IMR-90 (cell line): ENCODE results near the gene VAMP4. TPM values are rescaled to one million over a fixed set of nuclear protein-coding genes. Genes with fewer than 3 reads are reported as not detected.

Experiments used
- ATAC-seq: fragments of 200-7000 bp; cut with Tn5 transposase; 2 replicates; pipeline ENCODE4 v1.9.1; 2020; ENCODE audit warnings: low read depth, mild to moderate bottlenecking, moderate library complexity
- BruUV-seq: library from RNA; stranded (reverse); fragments of 400-500 nt; replicated peaks from 2 replicates; lab custom pipeline; 2021; lab: Mats Ljungman, UMichigan
- CTCF ChIA-PET: fragments of 300-600 bp; formaldehyde crosslinking; extraction: SDS; loops from one replicate; lab custom pipeline; 2021; ENCODE audit warnings: antibody characterized with exemption; lab: Yijun Ruan, JAX
- POLR2A ChIA-PET: fragments of 300-600 bp; sonication (Branson Sonifier 250); formaldehyde crosslinking; loops from one replicate; lab custom pipeline; 2022; ENCODE audit warnings: antibody characterized with exemption; ENCODE audit not compliant: unreplicated experiment; lab: Charles Lee
- DNase-seq: peaks from one replicate; pipeline ENCODE4 v3.0.0; 2013
- H2AFZ ChIP-seq: replicated peaks from 2 replicates; pipeline ENCODE3; 2013; ENCODE audit warnings: low read length, mild to moderate bottlenecking; ENCODE audit not compliant: poor library complexity
- H2AK5ac ChIP-seq: 2 replicates; pipeline ENCODE4 v1.6.1; 2013; ENCODE audit warnings: low read depth, low read length, inconsistent platforms
- H2AK9ac ChIP-seq: replicated peaks from 2 replicates; pipeline ENCODE3; 2013; ENCODE audit warnings: mild to moderate bottlenecking, low read depth, low read length, moderate library complexity; ENCODE audit not compliant: poor library complexity
- H2BK120ac ChIP-seq: 2 replicates; pipeline ENCODE4 v1.6.1; 2013; ENCODE audit warnings: low read depth, low read length, inconsistent platforms
- H2BK15ac ChIP-seq: 3 replicates; pipeline ENCODE4 v1.6.1; 2013; ENCODE audit warnings: low read depth, low read length, inconsistent platforms
- H2BK20ac ChIP-seq: 2 replicates; pipeline ENCODE4 v1.6.1; 2013; ENCODE audit warnings: low read depth, mild to moderate bottlenecking, inconsistent platforms, low read length, moderate library complexity
- H2BK5ac ChIP-seq: 2 replicates; pipeline ENCODE4 v1.6.1; 2013; ENCODE audit warnings: mild to moderate bottlenecking, low read depth, low read length, inconsistent platforms; ENCODE audit not compliant: poor library complexity, severe bottlenecking
- H3K14ac ChIP-seq: replicated peaks from 2 replicates; pipeline ENCODE4 v1.6.1; 2013; ENCODE audit warnings: low read depth, low read length, inconsistent platforms
- H3K18ac ChIP-seq: 2 replicates; pipeline ENCODE4 v1.6.1; 2013; ENCODE audit warnings: low read depth, low read length, control low read depth
- H3K23ac ChIP-seq: 2 replicates; pipeline ENCODE4 v1.6.1; 2013; ENCODE audit warnings: low read depth, low read length, inconsistent platforms
- H3K27ac ChIP-seq: 2 replicates; pipeline ENCODE4 v1.5.1; 2013; ENCODE audit warnings: mild to moderate bottlenecking, control low read depth, low read length; ENCODE audit not compliant: insufficient read depth
- H3K27me3 ChIP-seq: 2 replicates; pipeline ENCODE4 v1.6.1; 2013; ENCODE audit warnings: low read length; ENCODE audit not compliant: control insufficient read depth, insufficient read depth
- H3K36me3 ChIP-seq: 2 replicates; pipeline ENCODE4 v1.6.1; 2013; ENCODE audit warnings: low read length, mixed read lengths; ENCODE audit not compliant: control insufficient read depth, insufficient read depth
- H3K4ac ChIP-seq: 2 replicates; pipeline ENCODE4 v1.6.1; 2013; ENCODE audit warnings: low read depth, low read length, inconsistent platforms
- H3K4me1 ChIP-seq: 2 replicates; pipeline ENCODE4 v1.6.1; 2013; ENCODE audit warnings: low read length, mixed read lengths; ENCODE audit not compliant: control insufficient read depth, insufficient read depth
- H3K4me2 ChIP-seq: 2 replicates; pipeline ENCODE4 v1.6.1; 2013; ENCODE audit warnings: low read depth, mild to moderate bottlenecking, control low read depth, low read length, moderate library complexity
- H3K4me3 ChIP-seq: 2 replicates; pipeline ENCODE4 v1.5.1; 2013; ENCODE audit warnings: low read depth, mild to moderate bottlenecking, control low read depth, low read length, moderate library complexity; ENCODE audit not compliant: insufficient read depth
- H3K56ac ChIP-seq: 2 replicates; pipeline ENCODE4 v1.6.1; 2013; ENCODE audit warnings: low read length, inconsistent platforms; ENCODE audit not compliant: insufficient read depth; ENCODE audit errors: extremely low read depth
- H3K79me1 ChIP-seq, 2 experiments: 2 replicates each; pipeline ENCODE4 v1.6.1; 2013; ENCODE audit warnings: low read length in 2 of 2, inconsistent platforms in 1 of 2, low read depth in 1 of 2
- H3K9ac ChIP-seq: 2 replicates; pipeline ENCODE4 v1.6.1; 2013; ENCODE audit warnings: low read depth, low read length, control low read depth
- H3K9me1 ChIP-seq: 2 replicates; pipeline ENCODE4 v1.6.1; 2013; ENCODE audit warnings: low read length, inconsistent platforms; ENCODE audit not compliant: insufficient read depth
- H3K9me3 ChIP-seq: 2 replicates; pipeline ENCODE4 v1.6.1; 2013; ENCODE audit warnings: low read length; ENCODE audit not compliant: control insufficient read depth, insufficient read depth
- H4K20me1 ChIP-seq: 2 replicates; pipeline ENCODE4 v1.6.1; 2013; ENCODE audit warnings: low read length, inconsistent platforms; ENCODE audit not compliant: insufficient read depth
- H4K5ac ChIP-seq: 2 replicates; pipeline ENCODE4 v1.6.1; 2013; ENCODE audit warnings: mild to moderate bottlenecking, low read depth, low read length, control low read depth
- H4K8ac ChIP-seq, 2 experiments: 2 replicates each; pipeline ENCODE4 v1.6.1; 2013; ENCODE audit warnings: low read depth in 2 of 2, low read length in 2 of 2, control low read depth in 1 of 2, inconsistent platforms in 1 of 2
- H4K91ac ChIP-seq: 2 replicates; pipeline ENCODE4 v1.6.1; 2013; ENCODE audit warnings: low read depth, low read length, inconsistent platforms; ENCODE audit not compliant: insufficient read depth
- FOS ChIP-seq: fragments of 150-350 bp; IDR thresholded peaks from 2 replicates; pipeline ENCODE4 v1.6.1; 2016; ENCODE audit warnings: low read depth, low read length
- MAFK ChIP-seq: IDR thresholded peaks from 2 replicates; pipeline ENCODE4 v1.6.1; 2012; ENCODE audit warnings: low read depth, low read length, improper control_type of control experiment
- MAZ ChIP-seq: IDR thresholded peaks from 2 replicates; pipeline ENCODE4 v1.6.1; 2012; ENCODE audit warnings: low read depth, mild to moderate bottlenecking, low read length, improper control_type of control experiment, moderate library complexity, borderline replicate concordance
- MXI1 ChIP-seq: IDR thresholded peaks from 2 replicates; pipeline ENCODE4 v1.6.1; 2012; ENCODE audit warnings: low read depth, mild to moderate bottlenecking, low read length, moderate library complexity, borderline replicate concordance
- NFE2L2 ChIP-seq: fragments of 150-350 bp; IDR thresholded peaks from 2 replicates; pipeline ENCODE4 v1.6.1; 2016; ENCODE audit warnings: low read depth, mild to moderate bottlenecking, low read length
- RAD21 ChIP-seq: IDR thresholded peaks from 2 replicates; pipeline ENCODE4 v1.6.1; 2012; ENCODE audit warnings: low read length, improper control_type of control experiment
- RCOR1 ChIP-seq: IDR thresholded peaks from 2 replicates; pipeline ENCODE4 v1.6.1; 2012; ENCODE audit warnings: mild to moderate bottlenecking, low read length, improper control_type of control experiment; ENCODE audit not compliant: insufficient replicate concordance
- RFX5 ChIP-seq: IDR thresholded peaks from 2 replicates; pipeline ENCODE4 v1.8.0; 2012; ENCODE audit warnings: low read depth, mild to moderate bottlenecking, low read length, moderate library complexity
- SMC3 ChIP-seq: fragments of 150-350 bp; IDR thresholded peaks from 2 replicates; pipeline ENCODE4 v1.6.1; 2016; ENCODE audit warnings: low read depth, mild to moderate bottlenecking, antibody characterized with exemption, low read length, moderate library complexity
- WGBS, 2 experiments: methylation state at CpG; one replicate each; pipeline versions ENCODE4 v1.1.5 to v1.1.7; 2013; ENCODE audit warnings: missing lambda C conversion rate in 2 of 2; ENCODE audit not compliant: insufficient read length in 1 of 2; ENCODE audit errors: extremely low coverage in 2 of 2; 5-methylcytosine and 5-hydroxymethylcytosine counted together
- dilution Hi-C: fragments of 300-500 bp; cut with HindIII; formaldehyde crosslinking; loops from one replicate; pipeline ENCODE4 v1.14.3; 2018; ENCODE audit warnings: low sequenced_read_pairs; ENCODE audit not compliant: unreplicated experiment
- in situ Hi-C: fragments of 300-500 bp; cut with MboI; formaldehyde crosslinking; loops from 3 replicates; pipeline ENCODE4 v1.14.3; 2019; ENCODE audit warnings: low sequenced_read_pairs, inconsistent platforms, mixed read lengths
- intact Hi-C: fragments of 100-400 bp; cut with micrococcal nuclease; formaldehyde crosslinking; loops from 2 replicates; pipeline ENCODE4 v1.10.0; 2022
- polyA plus RNA-seq, 3 experiments: library from polyadenylated mRNA; depleted of rRNA; stranded (reverse); fragments of >200 nt; gene quantifications; 2 replicates each; pipeline ENCODE4 v1.2.3, GENCODE V29; 2012; ENCODE audit warnings: low replicate concordance in 1 of 3
- total RNA-seq: library from RNA; depleted of rRNA; stranded (reverse); fragments of >200 nt; gene quantifications from 2 replicates; pipeline ENCODE4 v1.2.3, GENCODE V29; 2012
- TF ChIP-seq, protein P1 (sequence below): fragments of 150-350 bp; IDR thresholded peaks from 2 replicates; pipeline ENCODE4 v1.6.1; 2017; ENCODE audit warnings: mild to moderate bottlenecking, antibody characterized with exemption, low read length, low read depth

The VAMP4 gene
- total and polyA plus RNA-seq, 2 of the 4 experiments (the other 2 are of a cell fraction) = 3.4 to 5.4 TPM

DNA sequence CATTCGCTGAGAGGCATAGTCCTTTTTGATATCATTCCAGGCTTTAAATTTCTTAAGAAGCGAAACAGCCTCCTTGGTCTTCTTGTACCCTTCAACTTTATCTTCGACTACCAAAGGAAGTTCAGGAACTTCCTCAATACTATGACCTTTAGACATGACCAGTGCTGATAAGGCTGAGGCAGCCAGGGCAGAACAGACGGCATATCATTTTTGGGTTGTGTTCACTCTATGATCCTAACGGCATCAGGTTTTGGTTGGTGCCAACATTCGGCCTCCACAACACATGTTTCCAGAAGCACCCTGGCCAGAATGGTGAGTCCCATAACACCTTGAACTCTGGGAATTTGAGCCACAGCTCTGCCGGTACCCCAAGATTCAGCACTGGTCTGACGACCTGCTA is 58.0 kb downstream of the VAMP4 start:
- whole genome bisulfite sequencing, 2 experiments = 77% methylated on average over 5 of the region's 8 CpGs; no CpG with 5 or more reads in 1 of the 2 experiments
- CTCF ChIA-PET = no interaction called here
- no peak overlapping the region for H2AK5ac ChIP-seq

More for the DNA sequence above, 58.0 kb downstream of the VAMP4 start:
- Histone ChIP-seq H3K9me1 (no peaks in the 10 kb centered on the region), H3K23ac (no peak overlapping the region), H3K4me3 (no peak overlapping the region), H2BK15ac (no peak overlapping the region), H3K14ac (no peak overlapping the region), H3K79me1 (no peaks in the 10 kb centered on the region), H2BK5ac (no peak overlapping the region), H2BK120ac (no peak overlapping the region), H3K27ac (no peak overlapping the region), H3K56ac (no peak overlapping the region), H2AFZ (no peak overlapping the region), H4K5ac (no peak overlapping the region), H3K27me3 (no peaks in the 10 kb centered on the region; the same call in 1 of the 2 replicates), H4K91ac (no peak overlapping the region), H3K9me3 (no peaks in the 10 kb centered on the region), H3K9ac (no peak overlapping the region), H3K4me1 (no peaks in the 10 kb centered on the region), H3K18ac (no peak overlapping the region), H4K20me1 (no peaks in the 10 kb centered on the region), H4K8ac (no peak overlapping the region), H2AK9ac (no peak overlapping the region), H3K4ac (no peak overlapping the region), H2BK20ac (no peak overlapping the region), H3K4me2 (no peak overlapping the region), H3K36me3 (no peaks in the 10 kb centered on the region)
- no TSS peak for BruUV-seq
- dilution Hi-C loops (no loop called here), in situ Hi-C loops (no loop called here), intact Hi-C loops (no loop called here)
- ATAC-seq = no peak
- POLR2A ChIA-PET = no interaction called here
- DNase-seq = no peak
- TF ChIP-seq, protein P1, sequence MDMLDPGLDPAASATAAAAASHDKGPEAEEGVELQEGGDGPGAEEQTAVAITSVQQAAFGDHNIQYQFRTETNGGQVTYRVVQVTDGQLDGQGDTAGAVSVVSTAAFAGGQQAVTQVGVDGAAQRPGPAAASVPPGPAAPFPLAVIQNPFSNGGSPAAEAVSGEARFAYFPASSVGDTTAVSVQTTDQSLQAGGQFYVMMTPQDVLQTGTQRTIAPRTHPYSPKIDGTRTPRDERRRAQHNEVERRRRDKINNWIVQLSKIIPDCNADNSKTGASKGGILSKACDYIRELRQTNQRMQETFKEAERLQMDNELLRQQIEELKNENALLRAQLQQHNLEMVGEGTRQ = no peak
- no peak for TF ChIP-seq MAZ
- no peak for TF ChIP-seq NFE2L2
- TF ChIP-seq MAFK = no peak
- no peak for TF ChIP-seq FOS
- TF ChIP-seq RCOR1 = no peak
- no peak for TF ChIP-seq SMC3
- no peak for TF ChIP-seq MXI1
- no peak for TF ChIP-seq RFX5
- TF ChIP-seq RAD21 = no peak
